NCI-H2196 treated with DMSO at 0.1 percent for 48 hours (cell line): ENCODE data around the gene XYLB.
"Not testable (repeated sequence)": the region's sequence is repeated elsewhere in the genome, so short reads cannot be mapped to it uniquely, and the experiment has no call there.

Experiments
- DNase-seq: peaks from one replicate; lab custom pipeline; 2025; ENCODE audit not compliant: unreplicated experiment; lab: John Stamatoyannopoulos, UW

The XYLB gene

GRCh38 chr3:38320638-38321037, 25.9 kb upstream of the XYLB start:
- DNase-seq = not testable (repeated sequence)

GRCh38 chr3:38323060-38323459, 23.5 kb upstream of the XYLB start:
- DNase-seq = no peak

GRCh38 chr3:38325256-38325655, 21.3 kb upstream of the XYLB start:
- no peak for DNase-seq

- DNase-seq = no peak
These were observed 19.1 kb upstream of the XYLB start for GRCh38 chr3:38327335-38328009.

- no peak for DNase-seq
These were observed 15.1 kb upstream of the XYLB start for GRCh38 chr3:38331257-38332022.

GRCh38 chr3:38332201-38332600, 14.4 kb upstream of the XYLB start:
- DNase-seq = no peak

- no peak for DNase-seq
These were observed 12.2 kb upstream of the XYLB start for GRCh38 chr3:38334142-38335055.

GRCh38 chr3:38335263-38335662, 11.3 kb upstream of the XYLB start:
- DNase-seq = no peak

GRCh38 chr3:38337703-38338102, 8.9 kb upstream of the XYLB start:
- no peak for DNase-seq

GRCh38 chr3:38343797-38344594, 2.6 kb upstream of the XYLB start:
- DNase-seq = no peak

GRCh38 chr3:38345879-38346586, 552 bp upstream of the XYLB start:
- no peak for DNase-seq

- DNase-seq = no peak
These were observed 1.0 kb downstream of the XYLB start for GRCh38 chr3:38347421-38348200.

GRCh38 chr3:38348903-38349302, 2.3 kb downstream of the XYLB start:
- DNase-seq = no peak

- DNase-seq = no peak
These were observed 3.2 kb downstream of the XYLB start for GRCh38 chr3:38349684-38350359.

GRCh38 chr3:38353151-38353550, 6.6 kb downstream of the XYLB start:
- DNase-seq = no peak

- DNase-seq = no peak
These were observed 8.2 kb downstream of the XYLB start for GRCh38 chr3:38354588-38355330.

- no peak for DNase-seq
These were observed 12.5 kb downstream of the XYLB start for GRCh38 chr3:38359038-38359437.

GRCh38 chr3:38360345-38360744, 13.8 kb downstream of the XYLB start:
- DNase-seq = no peak
